Hepatic stellate cell (primary cell): ENCODE results near the gene TAS2R5.
"Not testable (repeated sequence)": the region's sequence is repeated elsewhere in the genome, so short reads cannot be mapped to it uniquely, and the experiment has no call there.

Experiments used
- DNase-seq: peaks from one replicate; pipeline ENCODE4 v3.0.0; 2011; ENCODE audit warnings: low spot score

TAS2R5 gene, protein sequence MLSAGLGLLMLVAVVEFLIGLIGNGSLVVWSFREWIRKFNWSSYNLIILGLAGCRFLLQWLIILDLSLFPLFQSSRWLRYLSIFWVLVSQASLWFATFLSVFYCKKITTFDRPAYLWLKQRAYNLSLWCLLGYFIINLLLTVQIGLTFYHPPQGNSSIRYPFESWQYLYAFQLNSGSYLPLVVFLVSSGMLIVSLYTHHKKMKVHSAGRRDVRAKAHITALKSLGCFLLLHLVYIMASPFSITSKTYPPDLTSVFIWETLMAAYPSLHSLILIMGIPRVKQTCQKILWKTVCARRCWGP

DNA sequence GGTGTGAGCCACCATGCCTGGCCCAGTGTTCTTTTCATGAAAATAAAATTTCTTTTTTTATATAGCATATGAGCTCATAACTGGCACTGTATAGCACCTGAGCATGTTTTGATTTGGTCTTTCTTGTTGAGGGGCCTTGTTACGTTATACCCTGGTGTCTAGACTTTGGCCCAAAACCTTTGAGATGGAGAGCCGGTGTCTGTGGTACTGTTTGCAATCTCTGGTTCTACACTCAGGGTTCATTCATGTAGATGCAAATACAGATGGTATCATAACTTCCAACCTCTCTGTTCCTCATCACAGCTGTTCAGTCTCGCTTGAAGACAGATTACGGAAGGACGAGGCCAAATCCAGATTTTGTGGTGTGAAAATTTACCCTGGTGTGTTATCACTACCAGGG is at the start of gene TAS2R5:
Gene TAS2R5, plus strand, starts transcription at position 301 of the 400 bp plus-strand sequence. CDS start 145 bp downstream, outside the sequence.
- DNase-seq: no peak

DNA sequence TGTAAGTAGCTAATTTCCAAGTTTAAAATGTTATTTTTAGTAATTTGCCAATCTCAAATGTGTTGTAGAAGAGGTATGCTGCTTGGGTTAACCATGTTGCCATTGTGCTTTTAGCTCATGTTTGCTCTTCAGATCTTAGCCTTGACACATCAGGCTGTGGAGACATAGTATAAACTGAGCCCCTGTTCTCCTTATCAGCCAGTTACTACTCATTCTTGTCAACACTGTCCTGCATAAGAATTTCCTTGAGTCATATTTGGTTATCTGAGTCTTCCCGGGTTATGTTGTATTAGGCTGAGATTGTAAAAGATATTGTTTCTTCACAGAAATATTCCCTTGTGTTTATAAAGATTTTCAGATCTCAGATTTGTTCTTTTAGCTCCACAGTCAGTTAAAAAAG is 47.8 kb upstream of the TAS2R5 start:
- DNase-seq: no peak

DNA sequence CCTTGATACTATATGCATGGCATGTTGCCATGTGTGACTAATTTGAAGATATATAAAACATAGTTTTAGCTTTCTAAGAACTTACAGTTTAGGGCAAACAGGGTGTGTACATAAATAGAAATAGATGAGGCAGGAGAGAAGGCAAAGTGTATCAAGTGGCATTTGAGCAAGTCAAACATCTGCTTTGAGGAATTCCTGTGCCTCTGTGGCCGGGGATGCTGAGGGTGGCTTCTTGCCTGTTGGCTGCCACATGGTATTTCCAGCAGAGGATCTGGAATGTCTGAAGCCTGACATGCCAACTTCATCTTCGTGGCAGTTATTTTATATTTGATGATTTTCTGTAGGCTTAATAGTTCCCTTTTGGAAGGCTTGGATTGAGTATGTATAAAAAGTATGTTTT is 45.9 kb upstream of the TAS2R5 start:
- no peak for DNase-seq

DNA sequence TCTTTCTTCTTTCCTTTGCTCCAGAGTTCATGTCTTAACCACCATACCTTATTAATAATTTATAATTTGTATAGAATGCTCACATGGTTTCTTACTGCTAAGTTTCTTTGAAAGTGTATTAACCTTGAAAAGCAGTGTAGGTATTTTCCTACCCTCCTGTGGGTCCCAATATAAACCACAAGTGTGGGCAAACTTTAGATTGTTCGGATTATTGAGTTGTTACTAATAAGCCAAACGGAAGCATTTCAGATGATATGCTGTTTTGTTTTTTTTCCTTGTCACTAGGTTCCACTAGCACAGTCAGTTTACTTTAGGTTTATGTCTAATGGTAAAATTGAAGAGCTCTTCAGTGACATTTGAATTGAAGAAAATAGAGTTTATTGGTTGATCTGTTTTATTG is 41.6 kb upstream of the TAS2R5 start:
- no peak for DNase-seq

DNA sequence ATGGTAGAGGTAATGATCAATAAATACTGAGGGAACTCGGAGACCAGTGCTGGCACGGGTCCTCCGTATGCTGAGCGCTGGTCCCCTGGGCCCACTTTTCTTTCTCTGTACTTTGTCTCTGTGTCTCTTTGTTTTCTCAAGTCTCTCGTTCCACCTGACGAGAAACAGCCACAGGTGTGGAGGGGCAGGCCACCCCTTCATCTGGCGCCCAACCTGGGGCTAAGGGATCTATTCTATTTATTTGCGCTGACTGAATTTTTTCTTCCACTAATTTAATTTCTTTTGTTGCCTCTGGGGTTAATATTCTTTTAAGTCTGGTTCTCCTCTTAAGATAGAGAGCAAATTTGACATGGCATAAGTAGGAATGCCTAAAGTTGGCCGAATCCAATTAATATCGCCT is 38.1 kb upstream of the TAS2R5 start:
- not testable (repeated sequence) for DNase-seq

DNA sequence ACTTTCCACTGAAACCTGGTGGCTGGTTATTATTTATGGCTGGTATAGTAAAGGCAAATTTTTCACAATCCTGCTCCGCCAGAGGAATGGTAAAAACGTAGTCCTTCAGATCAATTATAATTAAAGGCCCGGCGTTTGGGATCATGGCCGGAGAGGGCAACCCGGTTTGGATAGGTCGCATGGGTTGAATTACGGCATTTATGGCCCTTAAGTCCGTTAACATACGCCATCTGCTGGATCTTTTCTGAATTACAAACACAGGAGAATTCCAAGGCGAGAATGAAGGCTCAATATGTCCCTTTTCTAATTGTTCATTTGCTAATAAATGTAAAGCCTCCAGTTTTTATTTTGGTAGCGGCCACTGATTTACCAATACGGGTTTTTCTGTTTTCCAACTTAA is 37.4 kb upstream of the TAS2R5 start:
- no peak for DNase-seq

DNA sequence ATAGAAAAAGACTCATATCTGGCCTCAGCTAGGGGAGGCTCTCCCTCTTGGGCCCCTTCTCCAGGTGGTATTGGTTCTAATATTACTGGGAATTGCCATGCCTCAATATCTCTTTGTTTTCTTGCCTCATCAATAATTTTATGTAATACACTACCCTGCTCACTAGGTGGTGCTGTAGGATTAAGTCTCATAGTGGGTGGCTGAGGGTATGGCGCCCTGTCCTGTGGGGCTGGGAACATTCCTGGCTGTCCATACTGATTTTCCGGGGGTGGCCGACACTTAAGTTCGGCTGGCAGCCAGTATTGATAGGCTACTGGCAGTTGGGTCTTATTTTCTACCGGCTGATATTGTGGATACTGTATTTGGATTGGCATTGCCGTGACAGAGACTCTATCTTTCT is 35.1 kb upstream of the TAS2R5 start:
- no peak for DNase-seq

DNA sequence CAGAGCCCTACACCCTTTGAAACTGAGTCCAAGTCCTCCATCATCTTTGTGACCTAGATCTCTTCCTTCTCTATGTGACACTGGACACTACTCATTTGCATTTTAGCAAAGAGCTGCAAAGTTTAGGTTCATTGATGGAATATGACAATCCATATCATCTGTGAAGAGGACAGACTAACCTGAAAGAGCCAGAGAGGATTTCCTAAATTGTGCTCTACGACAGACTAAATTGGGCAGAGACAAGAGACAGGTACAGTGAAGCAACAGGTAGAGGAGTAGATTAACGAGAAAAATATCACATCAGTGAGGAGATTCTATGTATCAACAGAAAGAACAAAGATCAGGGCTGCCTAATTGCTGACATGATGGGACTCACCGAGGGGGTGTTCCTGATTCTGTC is 26.2 kb upstream of the TAS2R5 start, which contains the start of gene TAS2R3:
Gene TAS2R3, plus strand, starts transcription at position 301 of the 400 bp plus-strand sequence. Its CDS starts 62 bp downstream, at position 363.
- no peak for DNase-seq

DNA sequence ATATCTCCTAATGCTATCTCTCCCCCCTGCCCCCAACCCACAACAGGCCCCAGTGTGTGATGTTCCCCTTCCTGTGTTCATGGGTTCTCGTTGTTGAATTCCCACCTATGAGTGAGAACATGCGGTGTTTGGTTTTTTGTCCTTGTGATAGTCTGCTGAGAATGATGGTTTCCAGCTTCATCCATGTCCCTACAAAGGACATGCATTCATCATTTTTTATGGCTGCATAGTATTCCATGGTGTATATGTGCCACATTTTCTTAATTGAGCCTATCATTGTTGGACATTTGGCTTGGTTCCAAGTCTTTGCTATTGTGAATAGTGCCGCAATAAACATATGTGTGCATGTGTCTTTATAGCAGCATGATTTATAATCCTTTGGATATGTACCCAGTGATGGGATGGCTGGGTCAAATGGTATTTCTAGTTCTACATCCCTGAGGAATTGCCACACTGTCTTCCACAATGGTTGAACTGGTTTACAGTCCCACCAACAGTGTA is 19.9 kb upstream of the TAS2R5 start:
- not testable (repeated sequence) for DNase-seq

DNA sequence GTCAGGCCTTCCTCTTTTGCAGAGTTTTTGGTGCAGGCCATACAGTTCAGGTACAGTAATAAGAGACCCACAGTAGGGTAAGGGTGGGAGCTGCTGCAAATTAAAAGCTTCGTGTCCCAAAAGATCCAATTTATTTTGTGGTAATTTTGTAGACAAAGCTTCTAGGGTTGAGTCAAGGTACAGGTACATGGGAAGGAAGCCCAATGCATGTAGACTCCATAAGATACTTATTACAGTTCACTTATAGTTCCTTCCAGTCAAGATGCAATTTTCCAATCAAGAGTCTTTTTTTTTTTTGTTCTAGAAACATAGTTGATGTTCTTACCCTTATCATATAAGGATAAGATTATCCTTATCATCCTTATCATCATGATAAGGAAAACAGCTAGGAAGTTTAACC is 13.6 kb upstream of the TAS2R5 start, which contains the start of gene TAS2R4:
Gene TAS2R4, plus strand, starts transcription at position 301 of the 400 bp plus-strand sequence. CDS start 1,815 bp downstream, outside the sequence.
- DNase-seq: no peak

DNA sequence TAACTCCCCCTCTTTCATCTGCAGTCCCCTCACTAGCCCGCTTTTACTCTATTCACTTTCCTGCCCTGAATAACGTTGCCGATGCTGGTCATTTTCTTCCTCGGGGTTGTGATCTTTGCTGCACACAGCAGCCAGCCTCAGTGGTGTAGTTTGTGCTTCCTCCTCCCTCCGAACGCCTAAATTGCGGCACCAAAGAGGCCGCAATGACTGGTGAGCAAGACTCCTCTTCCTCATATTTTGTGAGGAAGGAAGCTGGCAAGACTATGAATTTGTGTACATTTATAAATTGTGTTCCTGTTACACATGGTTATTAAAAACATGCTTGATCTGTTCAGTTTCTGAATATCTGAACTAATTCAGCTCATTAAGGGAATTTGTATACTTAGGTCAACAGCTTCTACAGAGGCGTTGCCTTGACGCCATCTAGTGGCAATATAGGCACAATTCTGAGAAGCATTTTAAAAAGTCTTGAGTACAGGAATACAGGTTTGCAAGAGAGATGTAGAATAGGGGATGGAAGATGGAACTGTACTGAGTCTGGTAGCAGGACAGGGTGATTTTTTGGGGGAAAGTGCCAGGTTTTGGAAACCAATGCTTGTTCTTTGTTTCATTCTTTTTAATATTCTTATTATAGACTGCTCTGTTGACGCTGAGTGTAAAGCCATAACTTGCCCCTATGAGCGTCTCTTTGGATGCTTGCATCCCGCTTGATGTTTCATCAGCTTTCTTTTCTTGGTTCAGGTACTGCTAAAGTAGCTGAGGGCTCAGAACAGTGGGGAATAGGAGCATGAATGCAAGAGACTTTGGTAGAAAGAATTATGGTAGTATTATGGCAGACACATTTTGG is 4.1 kb upstream of the TAS2R5 start:
- DNase-seq: peak; percentile 37

DNA sequence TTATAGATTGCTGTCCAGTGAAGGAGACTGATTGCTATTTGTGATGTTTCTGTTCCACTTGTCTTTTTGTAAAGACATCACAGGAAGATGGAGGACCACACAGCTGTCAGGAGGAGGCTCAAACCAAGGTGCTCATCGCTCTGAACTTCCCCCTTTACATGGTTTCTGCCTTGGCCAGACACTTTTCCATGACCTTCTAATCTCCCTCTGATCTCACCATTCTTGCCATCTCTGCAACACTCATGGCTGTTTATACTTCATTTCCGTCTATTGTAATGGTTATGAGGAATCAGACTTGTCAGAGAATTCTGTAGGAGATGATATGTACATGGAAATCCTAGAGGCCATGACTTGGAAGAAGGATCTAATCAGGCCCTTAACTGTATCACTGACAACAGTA is 1.7 kb upstream of the TAS2R5 start:
- no peak for DNase-seq

DNA sequence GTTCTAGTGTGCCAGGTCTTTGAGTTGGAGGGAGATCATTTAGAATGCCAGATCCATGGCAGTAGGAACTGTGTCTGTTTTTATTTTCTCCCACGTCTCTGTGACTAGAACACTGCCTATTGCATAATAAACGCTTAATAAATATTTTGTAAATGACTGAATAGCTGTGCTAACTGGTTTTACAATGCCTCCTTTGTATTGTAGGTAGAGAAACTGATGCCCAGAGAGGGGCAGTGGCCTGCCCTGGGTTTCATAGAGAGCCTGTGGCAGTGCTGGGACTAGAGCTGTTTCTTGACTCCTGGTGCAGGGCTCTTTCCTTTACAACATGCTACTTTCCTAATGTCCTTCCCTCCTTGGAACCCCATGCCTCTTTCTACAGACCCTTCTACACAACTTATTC is 2.5 kb downstream of the TAS2R5 start:
- no peak for DNase-seq

DNA sequence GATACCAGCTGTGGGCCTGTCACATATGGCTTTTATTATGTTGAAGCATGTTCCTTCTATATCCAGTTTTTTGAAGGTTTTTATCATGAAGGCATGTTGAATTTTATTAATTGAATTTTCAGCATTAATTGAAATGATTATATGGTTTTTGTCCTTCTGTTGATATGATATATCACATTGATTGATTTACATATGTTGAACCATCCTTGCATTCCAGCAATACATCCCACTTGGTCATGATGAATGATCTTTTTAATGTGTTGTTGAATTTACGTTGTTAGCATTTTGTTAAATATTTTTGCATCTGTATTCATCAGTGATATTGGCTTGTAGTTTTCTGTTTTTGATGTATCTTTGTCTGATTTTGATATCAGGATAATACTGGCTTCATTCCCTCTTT is 30.1 kb downstream of the TAS2R5 start:
- DNase-seq: no peak

DNA sequence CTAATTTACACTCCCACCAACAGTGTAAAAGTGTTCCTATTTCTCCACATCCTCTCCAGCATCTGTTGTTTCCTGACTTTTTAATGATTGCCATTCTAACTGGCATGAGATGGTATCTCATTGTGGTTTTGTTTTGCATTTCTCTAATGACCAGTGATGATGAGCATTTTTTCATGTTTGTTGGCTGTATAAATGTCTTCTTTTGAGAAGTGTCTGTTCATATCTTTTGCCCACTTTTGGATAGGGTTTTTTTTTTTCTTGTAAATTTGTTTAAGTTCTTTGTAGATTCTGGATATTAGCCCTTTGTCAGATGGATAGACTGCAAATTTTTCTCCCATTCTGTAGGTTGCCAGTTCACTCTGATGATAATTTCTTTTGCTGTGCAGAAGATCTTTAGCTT is 32.4 kb downstream of the TAS2R5 start:
- DNase-seq: not testable (repeated sequence)

DNA sequence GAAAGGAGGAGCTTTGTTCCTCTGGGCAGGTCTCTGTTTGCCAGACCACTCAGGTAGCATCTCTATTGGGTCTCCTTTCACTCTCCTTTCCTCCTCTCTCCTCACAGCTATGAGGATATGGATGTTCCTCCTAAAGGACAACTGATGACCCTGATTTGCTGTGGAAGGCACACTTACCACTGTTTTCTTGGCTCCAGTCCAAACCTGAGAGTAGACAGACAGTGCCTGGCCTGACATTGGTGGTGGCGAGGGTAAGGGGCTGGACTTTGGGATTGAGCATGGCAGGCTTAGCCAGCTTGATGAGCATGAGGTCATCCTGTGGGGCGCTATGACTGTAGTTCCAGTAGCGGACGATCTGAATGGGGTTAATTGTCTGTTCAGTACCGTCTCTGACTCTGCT is 47.7 kb downstream of the TAS2R5 start:
- DNase-seq: no peak

DNA sequence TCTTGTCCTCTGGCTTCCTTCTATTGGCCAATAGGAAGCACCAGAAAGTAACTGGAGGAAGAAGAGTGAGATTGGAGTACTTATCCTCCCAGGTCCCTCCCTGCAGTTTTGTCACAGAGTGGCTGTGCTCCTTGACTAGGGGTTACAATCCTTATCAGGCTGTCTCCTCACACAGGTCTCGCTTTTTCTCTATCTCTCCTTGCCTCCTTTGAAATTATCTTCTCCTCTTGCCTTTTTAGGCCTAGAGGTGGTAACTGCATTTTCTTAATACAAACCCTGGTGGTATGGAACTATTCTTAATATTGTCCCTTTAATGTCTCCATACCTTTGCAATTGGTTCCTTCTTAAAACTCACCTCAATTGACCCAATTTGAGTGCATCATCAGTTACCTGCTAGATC is 48.6 kb downstream of the TAS2R5 start:
- DNase-seq: no peak

DNA sequence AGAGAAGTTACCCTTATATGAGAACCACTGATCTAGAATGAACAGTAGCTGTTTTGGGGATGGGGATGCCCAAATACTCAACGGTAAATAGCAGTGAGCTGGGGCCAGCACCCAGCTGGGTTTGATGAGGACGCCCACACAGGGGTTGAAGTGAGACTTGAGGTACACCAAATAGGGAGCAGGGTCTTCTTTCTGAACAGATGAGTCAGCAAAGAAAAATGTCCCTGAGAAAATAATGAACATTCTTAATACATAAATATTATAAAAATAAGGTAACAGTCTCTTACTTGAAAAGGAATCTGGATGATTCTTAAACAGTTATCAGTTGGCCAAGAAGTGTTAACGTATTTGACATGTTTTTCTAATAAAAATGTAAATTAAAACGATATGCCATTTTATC is 49.2 kb downstream of the TAS2R5 start:
- DNase-seq: no peak

DNA sequence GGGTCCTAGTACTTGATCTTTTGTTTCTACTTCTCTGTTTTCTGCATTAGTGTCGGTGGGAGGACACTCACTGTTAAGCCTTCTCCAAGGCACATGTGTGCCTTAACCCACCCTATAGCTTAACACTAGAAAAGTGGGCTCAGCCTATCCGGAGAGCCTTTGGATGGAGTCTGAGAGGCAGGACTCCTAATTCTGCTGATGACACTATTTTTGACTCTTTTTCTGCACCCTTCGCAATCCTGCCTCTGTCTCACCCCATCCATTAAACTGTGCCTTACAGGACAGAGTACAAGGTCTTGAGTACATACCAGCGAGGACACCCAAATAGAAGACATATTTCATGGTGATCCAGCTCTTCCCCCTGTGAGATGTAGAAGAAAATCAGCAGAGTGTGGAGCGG is 50.7 kb downstream of the TAS2R5 start:
- no peak for DNase-seq
